Ureter (tissue), 1 donor: ENCODE data around the gene LIM2. TPM values are rescaled to one million over a fixed set of nuclear protein-coding genes. Genes with fewer than 3 reads are reported as not detected.

Experiments
- DNase-seq: peaks from one replicate; pipeline ENCODE4 v3.0.0-alpha.2; 2020; ENCODE audit warnings: low spot score
- total RNA-seq: library from RNA; stranded (reverse); gene quantifications from one replicate; pipeline ENCODE4 v1.2.4, GENCODE V29; 2023
- donor health status: DM: yes; HTN: yes; CAD: no.

Gene LIM2
- total RNA-seq, 1 donor from 2014 or later = not detected

DNA sequence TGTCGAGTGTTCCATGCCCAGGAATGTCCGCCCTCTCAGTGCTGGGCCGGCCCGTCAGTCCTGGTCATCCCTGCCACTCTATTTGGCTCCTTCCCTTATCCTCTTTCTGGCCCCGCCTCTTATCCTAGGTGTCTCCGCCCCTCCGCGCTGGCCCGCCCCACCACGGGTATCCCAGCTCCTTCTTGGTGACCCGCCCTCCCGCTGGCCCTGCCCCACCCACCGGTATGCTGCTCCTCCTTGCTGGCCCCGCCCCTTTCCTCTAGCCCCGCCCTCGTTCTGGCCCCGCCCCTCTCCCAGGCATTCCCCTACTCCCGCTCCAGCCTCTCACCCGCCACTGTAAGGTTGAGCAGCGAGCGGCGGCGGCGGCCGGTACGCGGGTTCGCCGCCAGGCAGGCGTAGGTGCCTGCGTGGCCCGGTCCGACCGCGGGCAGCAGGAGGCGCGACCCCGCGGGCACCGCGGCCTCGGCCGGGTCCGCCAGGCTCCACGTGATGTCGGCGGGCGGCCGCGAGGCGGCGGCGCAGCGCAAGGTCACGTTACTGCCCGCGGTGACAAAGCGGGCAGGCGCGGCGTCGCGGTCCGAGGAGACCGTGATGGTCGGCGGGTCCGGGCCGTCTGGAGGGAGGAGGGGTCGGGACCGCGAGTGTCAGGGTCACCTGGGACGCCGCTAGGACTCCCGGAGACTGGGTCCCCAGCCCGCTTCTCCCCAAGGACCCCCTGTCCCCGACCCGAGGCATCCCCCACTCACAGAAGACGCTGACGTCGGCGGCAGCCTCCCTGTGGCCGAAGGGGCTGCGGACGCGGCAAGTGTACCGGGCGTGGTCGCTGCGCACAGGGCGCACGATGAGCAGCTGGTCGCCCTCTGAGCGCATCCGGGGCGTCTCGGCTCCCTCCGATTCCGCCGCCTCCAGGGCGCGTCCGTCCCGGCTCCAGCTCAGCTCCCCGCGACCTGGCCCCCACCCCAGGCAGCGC is 47.8 kb downstream of the LIM2 start:
- DNase-seq = peak; percentile 99

DNA sequence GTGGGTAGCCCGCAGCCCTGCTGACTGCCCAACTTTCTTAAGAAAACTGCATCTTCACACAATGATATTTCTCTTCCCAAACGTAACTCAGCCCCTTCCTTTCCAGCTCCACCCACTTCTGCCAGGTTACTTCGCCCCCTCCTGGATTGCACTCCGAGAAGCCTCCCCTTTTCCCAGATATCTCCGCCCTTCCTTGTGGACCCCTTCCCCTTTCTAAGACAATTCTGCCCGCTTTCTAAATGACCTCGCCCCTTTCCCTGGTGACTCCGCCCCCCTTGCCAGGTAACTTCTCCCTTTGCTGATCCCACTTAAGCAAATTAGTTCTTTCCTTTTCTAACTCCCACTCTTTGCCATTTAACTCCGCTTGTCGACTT is 48.5 kb downstream of the LIM2 start:
- no peak for DNase-seq

DNA sequence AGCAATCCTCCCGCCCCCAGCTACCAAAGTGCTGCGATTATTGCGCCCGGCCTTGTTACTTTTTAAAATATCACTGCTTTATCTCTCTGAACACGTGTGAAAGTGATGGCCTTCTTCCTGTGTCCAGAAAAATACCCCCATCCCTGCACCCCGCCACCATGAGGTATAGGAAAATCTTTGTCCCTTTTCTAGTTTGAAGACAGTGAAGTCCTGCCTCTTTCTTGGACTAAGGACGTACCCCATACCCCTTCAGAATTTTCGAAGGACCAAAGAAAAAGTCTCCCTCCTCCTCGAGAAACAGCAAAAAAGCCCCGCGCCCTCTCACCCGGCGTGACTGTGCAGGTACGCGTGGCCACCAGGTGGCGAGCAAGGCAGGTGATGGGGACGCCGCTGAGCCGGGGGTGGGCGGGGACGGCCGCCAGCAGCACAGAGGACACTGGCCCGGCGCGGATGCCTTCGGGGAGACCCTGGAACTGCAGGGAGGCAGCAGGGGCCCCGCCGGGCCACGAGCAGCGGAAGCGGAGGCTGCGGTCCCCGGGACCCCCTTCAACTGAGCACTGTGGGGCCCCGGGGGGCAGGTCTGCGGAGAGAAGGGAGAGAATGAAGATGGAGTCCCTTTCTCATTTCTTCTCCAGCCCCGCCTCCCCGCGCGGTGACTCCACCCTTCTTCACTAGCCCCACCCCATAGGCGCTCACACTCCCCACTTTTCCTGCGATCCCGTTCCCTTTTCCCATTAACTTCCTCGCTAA is 49.0 kb downstream of the LIM2 start:
- DNase-seq = peak; percentile 86

DNA sequence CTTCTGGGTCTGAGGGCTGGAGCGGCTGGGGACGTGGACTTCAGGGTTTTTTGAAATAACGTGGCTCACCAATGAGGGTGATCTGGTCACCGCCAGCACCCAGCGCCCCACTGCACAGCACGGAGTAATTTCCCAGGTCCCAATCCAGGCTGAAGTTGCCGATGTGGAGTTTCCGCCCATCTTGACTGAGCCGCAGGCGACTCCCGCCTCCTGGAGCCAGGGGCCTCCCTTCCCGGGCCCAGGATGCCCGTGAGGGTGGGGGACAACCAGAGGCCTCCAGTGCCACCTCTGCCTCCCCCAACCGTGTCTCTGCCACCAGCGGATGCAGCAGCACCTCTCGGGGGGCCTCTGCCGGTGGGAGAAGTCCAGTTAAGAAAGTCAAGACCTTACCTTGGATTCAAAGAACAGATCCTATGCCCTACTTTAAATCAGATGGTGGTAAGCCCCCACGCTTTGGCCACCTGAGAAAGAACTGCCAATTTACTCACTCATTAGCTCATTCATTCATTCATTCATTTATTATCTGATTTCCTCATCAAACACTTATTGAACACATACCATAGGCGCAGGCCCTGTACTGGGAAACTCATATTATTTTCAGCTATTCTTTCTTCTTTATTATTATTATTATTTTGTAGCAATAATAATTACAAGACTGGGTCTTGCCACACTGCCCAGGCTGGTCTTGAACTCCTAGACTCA is 49.8 kb downstream of the LIM2 start:
- no peak for DNase-seq

DNA sequence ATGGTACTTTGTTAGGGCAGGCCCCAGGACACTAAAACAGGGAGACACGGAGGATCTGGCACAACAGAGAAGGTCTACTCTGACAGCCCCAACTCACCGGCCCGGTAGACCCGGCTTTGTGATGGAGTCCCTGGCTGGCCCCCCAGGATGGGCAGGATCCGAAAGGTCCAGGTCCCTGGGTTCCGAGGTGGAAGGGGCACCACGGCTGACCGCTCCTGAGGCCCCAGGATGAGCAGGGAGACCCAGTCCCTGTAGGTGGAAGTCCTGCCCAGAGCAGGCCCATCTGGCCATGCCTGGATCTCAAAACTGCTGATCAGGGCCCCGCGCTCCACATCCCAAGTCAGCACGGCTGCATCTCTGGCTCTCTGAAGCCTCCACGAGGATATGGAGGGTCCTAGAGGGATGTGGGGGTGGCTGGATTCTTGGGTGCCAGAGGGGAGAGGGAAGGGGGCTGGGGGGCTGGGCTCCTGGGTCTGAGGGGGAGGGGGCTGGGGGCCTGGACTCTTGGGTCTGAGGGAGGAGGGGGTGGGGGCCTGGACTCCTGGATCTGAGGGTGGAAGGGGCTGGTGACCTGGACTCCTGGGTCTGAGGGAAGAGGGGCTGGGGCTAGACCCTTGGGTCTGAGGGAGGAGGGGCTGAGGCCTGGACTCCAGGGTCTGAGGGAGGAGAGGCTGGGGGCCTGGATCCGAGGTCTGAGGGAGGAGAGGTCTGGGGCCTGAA is 50.5 kb downstream of the LIM2 start:
- no peak for DNase-seq

DNA sequence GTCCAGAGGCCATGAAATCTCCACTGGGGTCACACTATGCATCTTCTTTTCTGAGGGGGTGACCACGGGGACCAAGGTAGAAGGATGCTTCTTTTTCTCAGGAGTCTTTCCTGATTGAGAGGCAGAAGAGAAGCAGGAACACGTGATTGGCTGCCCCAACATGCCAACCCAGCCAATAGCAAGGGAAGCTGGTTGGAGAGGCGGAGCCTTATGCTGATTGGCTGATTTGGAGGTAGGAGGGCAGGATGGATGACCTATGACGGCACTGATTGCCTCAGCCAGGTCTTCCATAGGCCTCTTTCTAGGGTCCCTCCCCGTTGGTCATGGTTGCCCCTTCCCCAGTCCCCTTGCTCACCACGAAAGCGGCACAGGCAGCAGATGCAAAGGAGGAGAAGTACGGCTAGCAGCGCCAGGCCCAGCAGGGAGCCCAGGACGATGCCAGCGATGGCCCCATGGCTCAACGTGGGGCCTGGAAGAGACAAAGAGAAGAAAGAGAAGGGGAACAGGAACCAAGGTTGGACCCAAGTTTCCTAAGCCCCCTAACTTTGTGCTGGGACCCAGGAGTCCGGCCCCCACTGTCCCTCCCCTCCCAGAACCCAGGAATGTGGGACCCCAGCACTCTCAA is 53.8 kb downstream of the LIM2 start:
- DNase-seq = no peak

DNA sequence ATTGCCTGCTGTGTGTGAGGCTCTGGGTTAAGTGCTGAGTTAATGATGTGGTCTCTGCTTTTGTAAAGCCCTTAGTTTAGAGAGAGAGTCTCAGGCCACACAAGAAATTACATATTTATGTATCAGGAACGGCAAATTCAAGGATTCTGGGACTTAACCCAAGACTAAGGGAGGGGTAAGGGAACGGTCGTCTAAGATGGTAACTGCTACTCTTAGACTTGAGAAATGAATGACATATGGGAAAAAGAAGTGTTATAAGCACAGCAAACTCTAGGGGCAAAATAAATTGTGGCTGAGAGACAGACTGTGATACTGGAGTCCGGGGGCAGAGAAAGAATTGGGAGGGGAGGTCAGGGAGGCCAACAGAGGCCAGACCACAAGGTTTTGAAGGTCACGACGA is 56.1 kb downstream of the LIM2 start:
- DNase-seq = no peak

DNA sequence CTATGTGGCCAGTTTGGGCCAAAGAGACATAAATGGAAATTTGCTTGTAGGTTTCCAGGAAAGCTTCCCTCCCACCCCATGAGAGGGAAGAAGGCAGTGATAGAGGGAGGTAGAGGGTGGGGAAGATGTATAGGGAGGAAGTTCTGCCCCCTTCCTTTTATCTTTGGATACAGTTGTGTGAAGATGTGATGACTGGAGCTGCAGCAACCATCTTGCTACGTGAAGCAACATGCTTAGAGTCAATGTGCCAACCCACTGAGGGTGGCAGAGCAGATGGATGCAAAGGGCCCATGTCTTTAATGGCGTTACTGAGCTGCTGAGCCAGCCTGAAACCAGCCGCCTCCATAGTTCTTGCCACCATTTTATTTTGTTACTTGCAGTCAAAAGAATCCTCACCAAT is 56.6 kb downstream of the LIM2 start:
- DNase-seq = no peak

DNA sequence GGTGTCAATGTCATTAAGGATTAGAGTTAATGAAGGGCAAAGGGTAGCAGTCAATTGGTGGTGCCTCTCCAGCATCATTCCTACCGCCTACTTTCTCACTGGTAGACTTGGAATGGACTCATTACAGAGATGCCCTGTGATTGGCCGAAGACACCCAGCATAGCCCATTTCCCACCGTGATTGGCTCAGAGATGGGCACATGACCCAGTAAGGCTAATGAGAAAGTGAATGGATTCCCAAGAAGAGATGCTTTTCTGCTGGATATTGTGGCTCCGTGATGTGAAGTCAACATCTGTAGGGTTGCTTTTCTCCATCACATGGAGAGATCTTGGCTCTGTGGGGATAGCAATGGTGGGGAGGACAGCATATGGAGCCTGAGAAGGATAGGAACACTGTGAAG is 57.4 kb downstream of the LIM2 start:
- no peak for DNase-seq

Other genes starting within 250 kb of the LIM2 start
- 2.4 TPM for gene SIGLEC7, start 245.7 kb downstream of the LIM2 start, total RNA-seq
- 4.0 TPM for gene CD33, start 162.9 kb downstream of the LIM2 start, total RNA-seq
- not detected for gene SIGLECL1, start 136.9 kb downstream of the LIM2 start, total RNA-seq
- gene IGLON5, start 76.3 kb downstream of the LIM2 start, total RNA-seq = not detected
- 2.1 TPM for gene VSIG10L, start 45.8 kb downstream of the LIM2 start, total RNA-seq
- gene ETFB, start 21.6 kb downstream of the LIM2 start, total RNA-seq = 73.4 TPM
- gene CLDND2, start 19.0 kb downstream of the LIM2 start, total RNA-seq = 1.7 TPM
- 1.7 TPM for gene NKG7, start 15.3 kb downstream of the LIM2 start, total RNA-seq
- not detected for gene C19orf84, start 2.6 kb upstream of the LIM2 start, total RNA-seq
- 14.0 TPM for gene SIGLEC10, start 29.7 kb upstream of the LIM2 start, total RNA-seq
- gene SIGLEC8, start 70.5 kb upstream of the LIM2 start, total RNA-seq = 6.3 TPM
- not detected for gene CEACAM18, start 90.6 kb upstream of the LIM2 start, total RNA-seq
- 0.34 TPM for gene SIGLEC12, start 113.8 kb upstream of the LIM2 start, total RNA-seq
- 2.2 TPM for gene SIGLEC6, start 143.7 kb upstream of the LIM2 start, total RNA-seq
- gene ZNF175, start 183.3 kb upstream of the LIM2 start, total RNA-seq = 16.0 TPM
- 1.2 TPM for gene SIGLEC5, start 242.4 kb upstream of the LIM2 start, total RNA-seq